HG02759 (cell line): Measurements from ENCODE around the gene PPP3R2.

Source experiments
- ATAC-seq: cut with Tn5 transposase; IDR thresholded peaks from one replicate; pipeline ENCODE4 v1.9.1; 2021; ENCODE audit warnings: mild to moderate bottlenecking, moderate library complexity; ENCODE audit not compliant: unreplicated experiment

Gene PPP3R2, protein sequence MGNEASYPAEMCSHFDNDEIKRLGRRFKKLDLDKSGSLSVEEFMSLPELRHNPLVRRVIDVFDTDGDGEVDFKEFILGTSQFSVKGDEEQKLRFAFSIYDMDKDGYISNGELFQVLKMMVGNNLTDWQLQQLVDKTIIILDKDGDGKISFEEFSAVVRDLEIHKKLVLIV

DNA sequence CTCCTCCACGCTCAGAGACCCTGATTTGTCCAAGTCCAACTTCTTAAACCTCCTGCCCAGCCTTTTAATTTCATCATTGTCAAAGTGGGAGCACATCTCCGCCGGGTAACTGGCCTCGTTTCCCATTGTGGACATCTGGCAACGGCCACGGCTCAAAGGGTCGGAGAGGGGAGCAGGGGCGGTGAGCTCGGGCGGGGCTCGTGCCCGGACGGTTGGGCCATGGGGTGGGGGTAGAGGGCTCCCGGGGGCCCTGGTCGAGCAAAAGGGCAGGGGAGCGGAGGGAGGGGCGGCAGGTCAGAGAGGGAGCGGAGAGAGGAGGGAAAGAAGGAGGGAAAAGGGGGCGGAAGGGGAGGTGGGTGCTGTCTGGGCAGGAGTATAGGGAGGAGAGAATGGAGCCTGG, at the start of gene PPP3R2:
Gene PPP3R2 (minus strand): TSS at position 174 of the 400 bp plus-strand sequence. CDS start 48 bp downstream, at position 126.
- no peak for ATAC-seq

DNA sequence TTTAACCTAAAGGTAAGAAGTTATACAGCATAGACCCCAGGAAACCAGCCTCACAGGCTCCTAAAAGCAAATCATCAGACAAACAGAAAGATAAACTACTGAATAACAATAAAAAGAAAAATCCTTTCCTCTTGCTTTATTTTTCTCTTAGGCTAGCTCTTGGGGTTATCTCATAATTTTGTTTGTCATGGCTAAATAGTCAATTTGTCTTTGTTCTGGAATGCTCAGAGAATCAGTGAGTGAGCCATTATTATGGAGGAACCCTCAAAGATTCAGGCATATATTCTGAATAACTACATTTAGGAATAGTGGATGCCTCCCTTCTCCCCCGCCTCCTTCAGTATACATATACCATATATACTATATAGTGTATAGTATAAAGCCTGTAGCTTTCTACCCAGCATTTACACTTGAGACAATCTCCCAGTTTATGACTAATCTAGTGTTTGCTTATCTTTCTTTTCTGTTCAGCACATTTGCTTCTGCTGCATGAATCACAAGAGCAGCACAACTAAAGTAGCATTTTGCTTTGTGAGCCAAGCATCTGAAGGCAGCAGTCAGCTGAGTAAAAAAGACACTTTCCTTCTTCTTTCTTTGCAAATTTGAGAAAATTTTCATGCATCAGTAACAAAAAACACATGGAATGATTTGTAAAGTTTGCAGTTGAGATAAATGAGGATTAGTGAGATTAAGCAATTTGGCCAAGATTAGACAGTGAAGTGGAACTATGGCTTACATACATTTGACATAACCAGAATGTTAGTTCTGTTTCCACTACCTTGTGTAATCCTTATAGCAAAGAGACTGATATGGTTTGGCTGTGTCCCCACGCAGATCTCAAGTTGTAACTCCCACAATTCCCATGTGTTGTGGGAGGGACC, 45.3 kb upstream of the PPP3R2 start:
- ATAC-seq: no peak

DNA sequence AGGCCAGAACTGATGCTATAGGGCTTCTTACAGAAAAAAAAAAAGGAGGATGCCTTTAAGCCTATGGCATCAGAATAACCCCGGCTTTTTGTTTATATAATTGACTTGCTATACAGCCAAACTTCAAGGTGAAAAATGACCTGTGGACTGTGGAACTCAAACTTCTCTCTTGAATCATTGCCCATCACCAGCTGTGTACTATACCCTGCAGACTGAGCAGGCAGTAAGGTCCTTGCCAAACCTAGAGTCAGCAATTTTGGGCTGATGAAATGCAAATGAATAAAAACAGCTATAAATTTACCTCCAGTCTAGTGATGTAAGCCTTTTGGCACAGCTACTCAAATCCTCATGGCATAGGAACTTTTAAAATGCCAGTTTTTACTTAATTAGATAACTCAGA, 44.5 kb upstream of the PPP3R2 start:
- ATAC-seq: no peak

DNA sequence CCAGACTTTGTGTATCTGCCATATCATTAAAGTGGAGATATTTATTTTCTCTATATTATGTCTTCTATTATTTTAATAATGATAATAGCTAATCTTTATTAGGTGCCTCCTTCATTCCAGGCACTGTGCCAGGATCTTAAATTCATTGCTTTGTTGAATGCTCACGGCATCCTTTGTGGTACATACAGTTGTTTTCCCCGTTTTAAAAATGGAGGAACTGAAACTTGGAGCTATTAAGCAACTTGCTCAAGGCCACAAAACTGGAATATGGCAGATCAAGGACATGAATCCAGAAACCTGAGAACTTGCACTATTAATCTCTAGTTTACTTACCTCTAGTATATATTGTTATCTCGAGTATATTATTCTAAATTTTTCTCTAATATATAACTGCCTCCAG, 41.5 kb upstream of the PPP3R2 start:
- ATAC-seq: no peak

DNA sequence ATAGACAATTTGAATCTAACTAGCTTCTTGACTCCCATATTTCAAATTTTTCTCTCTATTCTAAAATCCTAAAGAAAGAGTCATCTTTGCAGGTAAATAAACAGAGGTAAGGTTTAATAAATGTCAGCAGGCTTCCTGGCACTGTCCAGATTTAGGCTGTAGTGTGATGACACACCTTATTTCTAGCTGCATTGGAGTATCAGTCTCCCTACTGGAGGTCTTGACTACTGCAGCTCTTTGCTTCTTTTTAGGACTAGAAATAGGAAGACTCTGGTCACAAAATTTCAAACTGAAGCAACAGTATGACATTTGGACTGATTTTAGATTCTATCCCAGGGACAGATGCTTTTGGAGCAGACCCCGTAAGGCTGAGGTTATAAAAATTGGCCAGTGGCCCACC, 40.7 kb upstream of the PPP3R2 start:
- no peak for ATAC-seq

DNA sequence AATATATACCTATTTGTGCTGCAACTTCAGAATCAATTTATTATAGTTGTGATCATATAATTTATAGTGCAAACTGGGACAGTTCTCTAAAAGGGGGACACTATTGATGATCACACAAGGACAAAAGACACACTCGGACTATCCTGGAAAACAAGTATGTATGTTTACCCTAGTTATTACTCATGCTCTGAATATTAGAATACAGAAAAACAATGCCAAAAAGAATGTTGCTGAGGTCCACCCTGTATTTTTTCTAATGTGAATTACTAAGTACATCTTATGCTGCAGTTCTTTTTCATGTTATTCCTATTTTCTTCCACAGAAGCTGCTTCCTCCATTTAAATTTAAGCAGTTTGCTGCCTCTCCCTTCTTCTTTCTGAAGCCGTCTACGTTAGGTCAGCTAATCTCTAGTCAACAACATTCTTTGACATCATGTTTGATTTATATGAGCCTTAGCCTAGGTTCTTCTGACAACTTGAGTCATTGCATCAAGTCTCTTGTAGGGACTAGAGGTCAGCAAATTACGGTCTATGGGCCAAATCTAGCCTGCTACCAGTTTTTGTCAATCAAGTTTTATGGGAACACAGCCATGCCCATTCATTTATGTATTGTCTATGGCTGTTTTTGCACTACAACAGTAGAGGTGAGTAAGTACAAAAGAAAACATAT, 40.1 kb upstream of the PPP3R2 start:
- no peak for ATAC-seq

DNA sequence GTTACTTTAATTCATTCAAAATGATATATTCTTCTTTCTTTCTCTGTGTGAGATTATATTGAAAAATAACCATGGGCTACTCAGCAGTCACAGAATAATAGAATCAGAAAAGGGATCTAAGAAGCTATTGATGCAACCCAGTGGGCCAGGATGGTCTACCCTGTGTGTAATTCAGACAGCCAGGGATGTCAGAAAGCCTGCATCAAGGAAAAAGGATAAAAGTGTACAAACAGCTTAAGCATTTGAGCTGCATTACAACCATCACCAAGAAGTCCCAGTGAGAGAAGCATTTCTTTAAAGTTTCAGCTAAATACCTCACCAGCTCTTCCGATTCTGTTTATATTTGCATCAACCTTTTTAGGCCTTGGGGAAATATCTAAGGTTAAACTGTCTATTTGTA, 37.8 kb upstream of the PPP3R2 start:
- no peak for ATAC-seq

DNA sequence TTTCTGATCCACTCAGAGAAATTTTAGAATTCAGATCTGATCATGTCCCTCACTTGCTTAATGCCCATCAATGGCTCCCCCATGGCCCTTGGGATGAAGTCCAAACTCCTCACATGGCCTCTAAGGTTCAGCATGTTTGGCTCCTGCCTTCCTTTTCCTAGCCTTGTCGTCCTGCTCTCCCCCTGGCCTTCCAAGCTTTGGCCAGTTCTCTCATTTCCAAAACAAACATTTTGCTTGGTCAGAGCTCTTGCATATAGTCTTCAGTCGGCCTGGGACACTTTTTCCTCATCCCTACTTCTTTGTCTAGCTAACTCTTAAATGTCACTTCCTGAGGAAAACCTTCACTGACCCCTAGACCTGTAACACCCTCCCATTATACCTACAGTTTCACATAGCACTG, 37.1 kb upstream of the PPP3R2 start:
- no peak for ATAC-seq

DNA sequence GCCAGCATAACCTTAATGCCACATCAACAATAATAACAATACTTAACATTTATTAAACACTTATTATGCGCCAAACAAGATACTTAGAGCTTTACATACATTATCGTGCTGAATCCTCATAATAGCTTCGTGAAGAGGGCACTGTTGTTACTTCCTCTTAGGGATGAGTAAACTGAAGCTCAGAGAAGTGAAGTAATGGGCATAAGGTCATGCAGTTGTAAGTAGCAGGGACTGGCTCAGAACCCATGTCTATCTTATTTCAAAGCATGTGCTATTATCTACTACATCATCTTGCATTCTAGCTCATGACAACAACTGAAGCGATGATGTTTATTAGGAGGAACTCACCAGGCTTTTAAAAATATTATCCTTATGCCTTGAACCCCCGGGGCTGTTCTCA, 34.9 kb upstream of the PPP3R2 start:
- no peak for ATAC-seq

DNA sequence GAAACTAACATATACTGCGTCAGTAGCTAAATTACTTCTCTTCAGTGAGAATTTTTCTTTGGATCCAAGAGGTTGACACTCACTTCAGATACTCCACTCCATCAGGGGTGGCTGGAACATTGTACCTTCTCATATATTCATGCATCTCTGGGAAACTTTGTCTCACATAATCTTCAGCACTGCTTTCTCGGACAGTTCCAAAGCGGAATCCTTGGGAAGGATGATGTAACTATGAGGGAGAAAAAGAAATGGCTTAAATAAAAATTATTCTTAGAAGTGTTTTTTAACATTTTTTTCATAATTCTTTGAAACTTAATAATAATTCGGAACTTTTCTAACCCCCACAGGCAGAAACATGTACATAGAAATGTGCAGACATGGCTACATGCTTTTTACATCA, 33.4 kb upstream of the PPP3R2 start:
- ATAC-seq: no peak

DNA sequence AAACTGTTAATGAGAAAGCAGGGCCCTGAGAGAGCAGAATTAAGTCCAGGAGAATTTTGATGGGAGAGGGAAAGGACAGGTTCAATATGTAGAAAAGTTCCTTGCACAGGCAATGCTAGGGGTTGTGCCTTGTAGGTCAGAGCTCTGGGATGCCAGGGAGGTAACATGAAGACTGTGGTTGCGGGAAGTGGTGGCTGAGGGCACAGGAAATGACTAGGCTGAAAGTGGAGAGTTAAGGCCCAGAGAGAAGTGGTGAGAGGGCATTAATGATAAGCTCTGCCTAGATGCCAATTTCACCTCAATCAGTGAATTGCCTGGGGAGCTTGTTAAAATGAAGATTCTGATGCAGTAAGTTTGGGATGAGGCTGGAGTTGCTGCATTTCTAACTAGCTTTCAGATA, 31.5 kb upstream of the PPP3R2 start:
- no peak for ATAC-seq

DNA sequence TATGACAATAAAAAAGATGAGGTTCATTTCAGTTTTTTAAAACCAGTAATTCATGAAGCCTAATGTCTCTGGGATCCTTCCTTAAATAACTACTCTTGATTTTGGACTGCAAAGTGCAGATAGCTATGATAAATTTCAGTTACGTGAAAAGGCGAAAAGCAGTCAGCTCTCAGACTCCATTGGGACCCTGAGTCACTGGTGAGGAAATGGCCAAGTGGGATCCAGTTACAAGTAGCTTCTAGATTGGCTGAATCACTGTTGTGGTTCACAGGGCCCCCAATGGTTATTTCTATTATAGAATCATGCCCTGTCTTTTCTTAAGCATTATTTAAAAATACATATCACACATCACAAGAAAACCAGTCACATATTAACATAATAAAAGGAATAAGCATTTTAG, 31.1 kb upstream of the PPP3R2 start:
- no peak for ATAC-seq

DNA sequence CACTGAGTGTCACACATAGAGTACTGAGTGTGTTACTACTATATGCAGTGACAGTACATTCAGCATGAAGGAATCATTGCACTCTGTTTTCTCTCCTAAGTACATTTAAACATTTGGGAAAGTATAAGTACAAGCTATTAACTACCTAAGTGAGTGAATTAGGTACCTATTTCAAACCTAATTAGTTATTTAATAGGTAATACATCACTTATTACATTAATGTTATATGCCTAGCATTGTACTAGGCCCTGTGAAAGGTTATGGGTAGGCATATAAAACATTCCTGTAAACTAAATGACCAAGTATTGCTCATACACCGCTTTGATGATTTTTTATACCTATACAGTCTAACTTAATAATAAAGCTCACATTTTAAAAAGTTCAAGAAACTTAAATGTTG, 25.7 kb upstream of the PPP3R2 start:
- no peak for ATAC-seq

DNA sequence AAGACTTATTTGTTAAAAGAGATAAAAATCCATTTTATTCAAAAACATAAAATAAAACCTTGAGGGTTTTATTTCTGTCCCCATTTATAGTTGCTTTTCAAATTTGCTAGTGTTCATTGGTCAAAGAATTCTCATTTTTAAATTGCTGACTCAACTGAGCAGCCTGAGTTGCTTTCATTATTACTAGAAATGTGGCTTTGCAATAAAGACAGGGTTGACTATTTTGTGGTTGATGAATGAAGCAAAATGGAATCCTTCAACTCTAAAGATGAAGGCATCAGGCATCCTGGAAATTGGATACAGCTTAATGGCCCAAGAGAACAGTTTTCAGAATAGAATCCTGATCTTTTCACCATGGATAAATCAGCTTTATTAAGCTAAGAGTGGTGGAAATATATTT, 23.9 kb upstream of the PPP3R2 start:
- ATAC-seq: peak; percentile 65

DNA sequence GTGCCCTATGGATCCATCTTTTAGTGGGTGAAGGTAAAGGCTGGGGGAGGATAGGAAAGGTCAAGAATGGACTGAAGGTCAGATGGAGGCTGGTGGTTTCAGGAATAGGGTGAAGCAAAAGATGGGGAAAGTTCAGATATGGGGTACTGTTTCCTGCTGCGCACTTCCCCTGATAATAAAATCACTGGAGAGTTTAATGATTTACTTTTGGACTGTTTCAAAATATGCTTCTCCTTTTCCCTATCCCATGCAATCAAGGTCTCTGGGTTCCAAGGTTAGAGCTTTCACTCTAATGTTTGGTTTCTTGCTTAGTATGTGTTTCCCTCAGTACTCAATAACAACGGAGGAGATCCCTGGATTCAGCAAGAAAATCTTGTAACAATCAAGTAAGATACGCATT, 10.8 kb upstream of the PPP3R2 start:
- ATAC-seq: no peak

DNA sequence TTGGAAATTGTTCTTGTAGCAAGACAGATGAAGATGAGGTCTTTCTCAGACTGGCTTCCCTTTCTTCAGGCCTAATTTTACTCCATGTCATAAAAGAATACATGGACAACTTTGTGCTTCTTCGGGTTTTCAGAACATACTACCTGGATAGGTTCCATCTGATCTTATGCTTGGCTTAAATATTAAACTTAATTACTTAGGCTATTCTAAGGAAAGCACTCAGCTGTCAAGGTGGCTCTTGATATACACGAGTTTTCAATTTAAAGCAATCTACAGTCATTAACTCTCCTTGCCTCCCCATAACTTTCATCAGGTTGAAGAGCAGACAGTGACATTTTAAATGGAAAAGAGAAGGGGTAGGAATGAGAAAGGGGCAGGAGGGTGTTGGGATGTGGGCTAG, 9.5 kb upstream of the PPP3R2 start:
- no peak for ATAC-seq

DNA sequence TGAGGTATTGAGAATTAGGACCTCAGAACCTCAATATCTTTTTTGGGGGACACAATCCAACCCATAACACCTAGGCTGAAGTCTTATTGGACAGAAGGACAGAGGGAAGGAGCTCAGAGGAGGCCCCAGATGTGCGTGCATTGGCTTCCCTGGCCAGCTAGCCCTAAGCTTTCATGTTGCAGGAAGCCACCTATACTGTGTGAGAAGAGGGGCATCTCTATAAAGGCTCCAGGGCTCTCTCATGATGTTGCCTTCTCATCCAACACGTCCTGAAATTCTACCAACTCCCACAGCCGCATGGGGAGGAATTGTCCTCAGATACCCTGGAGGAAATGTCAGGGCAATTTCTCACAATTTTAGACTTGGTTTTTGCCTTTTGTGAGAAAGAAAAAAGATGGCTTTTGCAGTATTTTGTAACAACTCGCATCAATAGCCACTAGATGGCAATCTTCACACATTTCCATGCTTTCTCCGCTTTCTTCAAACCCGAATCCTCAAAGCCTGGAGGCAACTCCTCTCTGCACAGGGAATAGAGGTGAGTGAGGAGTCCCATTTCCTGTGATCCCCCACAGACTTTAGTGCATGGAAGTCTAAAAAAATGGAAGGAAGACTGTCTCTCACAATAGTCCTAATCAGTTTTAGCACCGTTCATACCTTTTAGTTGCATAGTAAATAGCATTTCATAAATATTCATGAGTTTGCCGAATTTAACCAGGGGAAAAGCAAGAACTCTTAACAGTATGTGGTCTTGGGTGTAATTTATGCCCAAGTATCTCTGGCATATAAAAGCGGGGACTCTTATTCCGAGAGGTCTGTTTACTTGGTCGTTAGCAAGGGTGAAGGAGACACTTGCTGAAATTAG, 7.4 kb upstream of the PPP3R2 start:
- ATAC-seq: peak; percentile 75

DNA sequence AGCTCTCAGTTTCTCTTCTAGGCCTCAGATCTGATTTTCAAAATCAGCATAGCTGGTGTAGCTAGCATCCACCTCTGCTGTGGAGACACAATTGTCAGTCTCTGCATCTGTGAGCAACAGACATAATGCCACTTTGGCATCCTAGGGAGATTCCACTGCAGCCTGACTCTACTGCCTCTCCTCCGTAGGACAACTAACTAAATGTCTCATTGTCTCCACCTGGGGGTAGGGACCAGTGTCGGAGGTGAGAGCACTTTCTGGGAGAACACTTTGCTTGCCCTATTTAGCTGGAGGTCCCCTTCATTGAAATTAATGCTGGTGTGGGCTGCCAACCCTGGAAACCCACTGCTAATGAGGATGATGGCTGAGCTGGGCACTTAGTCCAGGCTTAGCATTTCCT, 1.4 kb downstream of the PPP3R2 start:
- no peak for ATAC-seq

DNA sequence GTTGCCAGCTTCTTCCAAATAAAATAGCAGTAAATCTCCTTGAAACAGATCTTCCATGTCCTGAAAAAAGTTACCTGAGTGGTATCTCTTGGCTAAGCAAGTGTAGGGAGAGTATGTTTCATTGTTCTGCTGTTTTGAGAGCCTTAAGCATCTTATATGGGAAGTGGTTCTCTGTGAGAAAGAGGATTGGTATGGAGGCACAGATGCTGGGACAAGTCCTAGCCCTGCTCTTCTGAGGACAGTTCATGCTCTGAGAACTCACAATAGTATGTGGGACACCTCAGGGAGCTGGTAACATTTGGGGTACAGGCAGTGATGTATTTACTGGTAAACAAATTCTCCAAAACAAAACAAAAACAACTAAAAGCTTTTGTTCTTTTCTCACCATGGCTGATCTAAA, 2.0 kb downstream of the PPP3R2 start:
- ATAC-seq: no peak

DNA sequence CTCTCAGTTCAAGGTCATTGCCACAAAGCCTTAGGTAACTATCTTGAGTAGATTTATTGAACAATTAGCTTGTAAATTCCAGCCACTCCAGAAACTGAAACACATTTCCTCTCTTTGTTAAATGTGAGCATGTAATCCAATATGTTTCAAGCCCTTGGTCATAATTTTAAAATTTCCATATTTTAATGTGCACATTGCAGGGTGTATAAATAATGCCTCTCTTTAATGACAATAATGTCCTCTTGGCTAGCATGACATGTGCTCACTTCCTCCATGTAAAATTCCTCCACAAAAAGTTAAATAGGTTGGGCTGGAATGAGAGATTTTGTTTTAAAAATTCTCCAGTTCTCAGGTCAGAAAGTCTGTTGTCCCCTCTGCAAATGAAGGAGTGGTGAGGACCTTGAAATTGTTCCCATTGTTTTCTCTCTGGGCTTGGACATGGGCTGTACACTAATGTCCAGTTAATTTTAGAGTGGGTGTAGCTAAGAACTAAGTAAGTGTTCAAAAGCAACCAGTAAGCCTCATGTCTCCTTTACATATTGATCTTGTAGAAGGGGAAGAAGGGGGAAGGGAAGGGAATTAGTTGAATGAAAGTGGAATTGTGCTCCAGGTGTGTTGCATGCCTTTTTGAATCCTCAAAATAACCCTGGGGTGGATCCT, 2.9 kb downstream of the PPP3R2 start:
- no peak for ATAC-seq

DNA sequence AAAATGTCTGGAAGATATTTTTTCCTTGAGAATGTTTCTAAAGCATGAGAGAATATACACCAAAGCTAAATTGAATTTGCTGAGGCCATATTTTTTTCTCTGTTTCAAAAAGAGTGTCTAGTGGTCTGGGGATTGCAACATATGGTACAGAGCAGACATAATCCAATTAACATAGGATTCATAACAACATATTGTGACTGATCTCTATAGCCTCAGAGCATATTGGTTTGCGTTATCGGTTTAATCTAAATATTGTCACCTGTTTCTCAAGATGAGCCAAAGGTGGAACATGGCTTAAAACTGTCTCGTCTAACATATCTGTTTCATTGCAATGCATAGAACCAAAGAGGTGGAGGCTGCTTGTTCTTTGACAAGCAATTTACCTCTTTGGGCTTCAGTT, 3.9 kb downstream of the PPP3R2 start:
- ATAC-seq: no peak
